Measurements from ENCODE around the gene ABI3BP.

DNA sequence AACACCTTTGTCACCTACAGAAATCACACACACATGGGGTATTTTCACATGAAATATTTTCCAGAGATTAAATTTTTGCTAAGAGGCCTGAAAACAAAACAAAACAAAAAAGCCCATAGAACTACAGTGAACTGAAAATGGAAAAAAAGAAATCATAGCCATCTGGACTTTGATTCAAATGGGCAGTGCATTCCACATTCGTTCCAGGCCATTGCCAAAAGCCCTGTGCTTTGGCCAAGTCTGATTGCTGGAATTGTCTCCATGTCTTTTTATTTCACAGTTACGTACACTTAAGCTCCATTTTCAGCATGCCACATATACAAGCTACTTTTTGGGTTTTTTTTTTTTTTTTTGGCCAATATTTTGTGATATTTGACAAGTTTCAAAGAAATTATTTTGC is 236.8 kb downstream of the ABI3BP start:
- TF ChIP-seq EZH2phosphoT487 (IDR thresholded peaks at IDR 0.05; ENCODE audit: borderline replicate concordance, low read length) (no peak), EZH2 (IDR thresholded peaks at IDR 0.05; ENCODE audit: low read length, unreplicated experiment) (no peak)
- TF ChIP-seq, protein P1, sequence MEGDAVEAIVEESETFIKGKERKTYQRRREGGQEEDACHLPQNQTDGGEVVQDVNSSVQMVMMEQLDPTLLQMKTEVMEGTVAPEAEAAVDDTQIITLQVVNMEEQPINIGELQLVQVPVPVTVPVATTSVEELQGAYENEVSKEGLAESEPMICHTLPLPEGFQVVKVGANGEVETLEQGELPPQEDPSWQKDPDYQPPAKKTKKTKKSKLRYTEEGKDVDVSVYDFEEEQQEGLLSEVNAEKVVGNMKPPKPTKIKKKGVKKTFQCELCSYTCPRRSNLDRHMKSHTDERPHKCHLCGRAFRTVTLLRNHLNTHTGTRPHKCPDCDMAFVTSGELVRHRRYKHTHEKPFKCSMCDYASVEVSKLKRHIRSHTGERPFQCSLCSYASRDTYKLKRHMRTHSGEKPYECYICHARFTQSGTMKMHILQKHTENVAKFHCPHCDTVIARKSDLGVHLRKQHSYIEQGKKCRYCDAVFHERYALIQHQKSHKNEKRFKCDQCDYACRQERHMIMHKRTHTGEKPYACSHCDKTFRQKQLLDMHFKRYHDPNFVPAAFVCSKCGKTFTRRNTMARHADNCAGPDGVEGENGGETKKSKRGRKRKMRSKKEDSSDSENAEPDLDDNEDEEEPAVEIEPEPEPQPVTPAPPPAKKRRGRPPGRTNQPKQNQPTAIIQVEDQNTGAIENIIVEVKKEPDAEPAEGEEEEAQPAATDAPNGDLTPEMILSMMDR (conservative IDR thresholded peaks at IDR 0.05; ENCODE audit: low read depth, low read length) = no peak
